Stimulated activated CD4-positive, alpha-beta T cell treated with anti-CD3 and anti-CD28 coated beads, Interleukin-2, amount 100 ng/mL, for 48 hours (primary cell): Measurements from ENCODE around the gene RABGAP1L.
"Not testable (repeated sequence)": the region's sequence is repeated elsewhere in the genome, so short reads cannot be mapped to it uniquely, and the experiment has no call there.

Experiments
- DNase-seq, 2 donors: peaks; one replicate each; pipeline ENCODE4 v3.0.0-alpha.2; 2020

Gene RABGAP1L

DNA sequence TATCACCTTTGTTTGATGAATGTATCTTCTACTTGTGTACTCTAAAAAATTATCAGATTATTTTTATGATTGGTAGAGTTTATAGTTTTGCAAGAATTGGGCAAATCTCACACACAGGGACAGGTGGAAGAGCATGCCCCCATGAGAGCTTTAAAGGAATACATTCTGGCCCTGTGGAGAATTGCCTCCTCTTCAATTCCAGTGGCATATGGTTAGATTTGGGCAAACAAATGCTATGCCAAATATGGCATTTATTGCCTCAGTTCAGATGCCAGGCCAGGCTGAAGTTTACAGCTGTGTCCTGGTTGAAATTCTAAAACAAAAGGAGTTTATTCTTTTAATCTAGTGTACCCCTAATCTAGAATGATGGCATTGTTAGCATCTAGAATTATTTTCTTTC is 678.1 kb downstream of the RABGAP1L start:
- no peak for DNase-seq

DNA sequence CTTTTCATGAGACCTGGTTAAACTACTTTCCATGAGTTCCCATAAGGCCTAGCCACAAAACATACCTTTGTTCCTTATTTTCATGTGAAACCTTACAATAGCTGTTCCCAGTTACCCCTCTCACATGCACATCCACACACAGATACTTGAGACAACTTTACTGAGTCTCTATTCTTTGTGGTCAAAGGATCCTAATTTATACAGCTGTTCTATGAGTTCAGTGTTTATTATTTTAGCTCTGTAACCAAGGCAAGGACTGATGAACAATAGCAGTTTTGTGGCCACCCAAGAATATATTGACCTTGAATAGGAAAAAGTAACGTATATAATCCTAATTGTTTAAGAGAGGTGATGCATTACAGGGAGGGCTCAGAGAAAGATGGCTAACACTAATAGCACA is 679.9 kb downstream of the RABGAP1L start:
- DNase-seq: no peak

DNA sequence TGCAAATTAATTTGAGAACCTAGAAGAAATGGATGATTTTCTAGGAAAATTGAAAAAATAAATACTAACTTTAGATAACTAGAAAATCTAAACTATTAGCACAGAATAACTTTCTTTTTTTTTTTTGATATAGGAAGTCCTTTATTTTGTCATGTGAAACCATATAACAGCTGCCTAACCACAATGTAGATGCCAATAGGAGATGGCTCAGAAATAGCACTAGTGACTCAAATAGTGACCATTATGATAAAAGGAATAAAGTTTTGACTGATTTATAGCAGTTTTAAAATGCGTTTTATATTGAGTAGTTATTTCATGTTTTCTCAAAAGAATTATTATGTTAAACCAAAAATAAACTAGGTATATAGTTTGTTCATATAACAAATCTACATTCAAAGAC is 682.4 kb downstream of the RABGAP1L start:
- no peak for DNase-seq

DNA sequence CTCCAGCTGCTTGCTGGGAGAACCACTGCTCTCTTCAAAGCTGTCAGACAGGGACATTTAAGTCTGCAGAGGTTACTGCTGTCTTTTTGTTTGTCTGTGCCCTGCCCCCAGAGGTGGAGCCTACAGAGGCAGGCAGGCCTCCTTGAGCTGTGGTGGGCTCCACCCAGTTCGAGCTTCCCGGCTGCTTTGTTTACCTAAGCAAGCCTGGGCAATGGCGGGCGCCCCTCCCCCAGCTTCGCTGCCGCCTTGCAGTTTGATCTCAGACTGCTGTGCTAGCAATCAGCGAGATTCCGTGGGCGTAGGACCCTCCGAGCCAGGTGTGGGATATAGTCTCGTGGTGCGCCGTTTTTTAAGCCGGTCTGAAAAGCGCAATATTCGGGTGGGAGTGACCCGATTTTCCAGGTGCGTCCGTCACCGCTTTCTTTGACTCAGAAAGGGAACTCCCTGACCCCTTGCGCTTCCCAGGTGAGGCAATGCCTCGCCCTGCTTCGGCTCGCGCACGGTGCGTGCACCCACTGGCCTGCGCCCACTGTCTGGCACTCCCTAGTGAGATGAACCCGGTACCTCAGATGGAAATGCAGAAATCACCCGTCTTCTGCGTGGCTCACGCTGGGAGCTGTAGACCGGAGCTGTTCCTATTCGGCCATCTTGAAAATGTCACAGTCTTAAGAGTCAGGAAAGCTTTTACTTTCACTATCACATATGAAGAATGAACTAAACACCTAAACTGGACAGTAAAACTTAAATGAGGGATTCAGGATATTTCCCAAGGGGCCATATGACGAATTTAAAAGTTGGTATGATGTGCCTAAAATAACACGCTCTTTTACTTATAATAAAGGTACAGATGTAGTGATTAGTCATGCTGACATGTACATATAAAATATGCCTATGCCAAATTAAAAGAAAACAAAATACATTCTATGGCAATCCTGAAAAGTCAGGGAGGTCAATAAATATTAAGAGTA is 689.6 kb downstream of the RABGAP1L start:
- DNase-seq: not testable (repeated sequence)

DNA sequence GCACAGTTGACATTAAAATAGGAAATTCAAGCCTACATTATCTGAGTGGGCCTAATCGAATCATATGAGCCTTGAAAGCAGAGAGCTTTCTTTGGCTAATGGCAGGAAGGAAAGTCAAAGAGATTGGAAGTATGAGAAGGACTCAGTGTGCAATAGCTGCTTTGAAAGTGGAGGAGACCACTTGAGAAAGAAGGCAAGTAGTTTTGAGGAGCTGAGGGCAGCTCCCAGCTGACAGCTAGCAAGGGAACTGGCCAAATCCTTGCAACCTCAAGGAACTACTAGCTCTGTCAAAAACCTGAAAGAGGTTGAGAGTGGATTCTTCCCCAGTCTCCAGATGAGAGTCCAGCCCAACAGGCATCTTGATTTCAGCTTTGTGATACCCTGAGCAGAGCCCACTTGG is 691.4 kb downstream of the RABGAP1L start:
- DNase-seq: no peak

DNA sequence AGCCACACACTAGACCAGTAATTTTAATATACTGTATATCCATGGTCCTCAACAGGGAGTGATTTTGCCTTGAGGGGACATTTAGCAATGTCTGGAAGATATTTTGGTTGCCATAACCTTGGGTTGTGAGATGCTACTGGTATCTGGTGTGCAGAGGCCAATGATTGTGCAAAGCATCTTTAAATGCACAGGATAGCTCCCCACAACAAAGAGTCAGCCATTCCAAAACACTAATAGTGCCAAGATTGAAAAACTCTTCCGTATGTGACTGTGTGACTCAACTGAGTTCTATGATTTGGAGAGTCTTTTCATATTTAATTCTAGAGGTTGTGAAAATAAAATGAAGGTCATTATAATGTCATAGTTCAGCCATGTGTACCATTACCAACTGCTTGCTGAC is 699.0 kb downstream of the RABGAP1L start:
- no peak for DNase-seq

DNA sequence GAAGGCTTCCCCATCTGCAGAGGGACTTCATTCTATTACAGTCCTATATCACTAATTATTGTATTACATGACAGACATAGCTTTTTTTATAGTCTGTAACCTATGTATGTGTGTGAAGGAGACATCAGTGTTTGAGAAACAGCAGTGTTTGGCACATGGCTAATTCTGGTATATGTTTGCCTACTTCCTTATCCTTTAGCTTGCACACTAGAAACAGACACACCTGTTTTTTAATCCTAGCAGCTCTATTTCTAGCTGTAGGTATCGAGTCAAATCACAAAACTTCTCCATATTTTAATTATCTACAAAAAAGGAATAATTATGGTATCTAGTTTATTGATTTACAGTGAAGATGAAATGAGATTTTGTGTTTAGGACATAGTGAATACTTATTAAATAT is 711.0 kb downstream of the RABGAP1L start:
- DNase-seq: no peak

DNA sequence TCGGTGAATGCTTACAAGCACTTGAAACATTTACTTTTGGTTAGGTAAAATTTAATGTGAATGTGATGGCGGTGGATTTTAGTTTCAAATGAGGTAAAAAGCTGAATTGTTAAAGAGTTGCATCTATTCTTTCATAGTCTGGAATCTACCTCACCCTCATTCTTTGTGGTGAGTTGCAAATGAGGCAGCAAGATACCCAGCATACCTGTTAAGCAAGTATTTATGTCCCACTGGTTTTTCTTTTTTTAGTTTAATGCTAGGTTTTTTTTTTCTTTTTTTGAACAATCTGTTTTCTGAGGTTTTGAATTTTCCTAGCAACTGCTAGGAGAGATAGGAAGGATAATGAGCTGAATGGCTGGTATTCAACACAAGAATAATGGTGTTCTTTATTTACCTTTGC is 712.6 kb downstream of the RABGAP1L start:
- no peak for DNase-seq

DNA sequence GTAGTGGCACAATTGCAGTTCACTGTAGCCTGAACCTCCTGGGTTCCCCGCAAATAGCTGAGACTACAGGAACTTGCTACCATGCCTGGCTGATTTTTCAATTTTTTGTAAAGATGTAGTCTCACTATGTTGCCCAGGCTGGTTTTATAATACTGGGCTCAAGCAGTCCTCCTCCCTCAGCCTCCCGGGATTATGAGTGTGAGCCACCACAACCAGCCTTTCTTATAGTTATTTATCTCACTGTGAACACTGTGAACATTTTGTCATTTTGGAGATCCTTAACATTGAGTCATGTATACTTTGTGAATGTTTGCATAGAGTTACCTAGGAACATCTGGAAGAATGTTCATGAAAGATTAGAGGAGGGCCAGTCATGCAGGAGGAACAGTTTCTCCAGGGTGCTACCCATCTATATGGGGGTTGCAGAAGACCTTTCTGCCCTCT is 713.3 kb downstream of the RABGAP1L start:
- DNase-seq: no peak

DNA sequence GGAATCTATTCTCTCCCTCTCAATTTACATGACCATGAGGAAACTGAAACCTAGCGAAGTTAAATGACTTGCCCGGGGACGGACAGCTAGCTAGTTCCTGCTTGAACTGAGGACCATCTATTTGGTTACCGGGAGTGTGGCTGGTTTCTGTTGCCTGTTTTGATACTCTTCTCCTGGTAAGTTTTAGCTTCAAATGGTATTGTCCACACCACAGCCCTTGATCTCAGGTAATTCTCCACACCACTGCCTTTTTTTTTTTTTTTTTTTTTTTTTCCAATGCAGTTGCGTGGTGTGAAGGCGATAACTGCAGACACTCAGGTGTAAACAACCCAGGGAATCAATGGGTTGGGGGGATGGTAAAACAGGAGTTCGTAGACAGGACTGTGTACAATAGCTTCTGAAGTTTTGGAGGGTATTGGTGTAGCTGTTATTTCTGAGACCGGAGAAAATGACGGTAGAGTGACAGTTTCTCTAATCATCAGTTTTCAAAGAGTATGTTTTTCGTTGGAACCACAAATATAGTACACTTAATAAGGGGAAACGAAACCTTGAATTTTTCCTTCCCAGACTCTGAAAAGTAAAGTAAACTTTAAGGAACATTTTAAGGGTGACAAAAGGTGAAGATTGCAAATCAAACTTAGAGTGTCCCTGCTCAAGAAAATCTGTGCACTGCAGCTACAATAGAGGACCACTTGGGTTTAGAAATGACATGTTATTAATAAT is 715.2 kb downstream of the RABGAP1L start:
- DNase-seq: no peak

DNA sequence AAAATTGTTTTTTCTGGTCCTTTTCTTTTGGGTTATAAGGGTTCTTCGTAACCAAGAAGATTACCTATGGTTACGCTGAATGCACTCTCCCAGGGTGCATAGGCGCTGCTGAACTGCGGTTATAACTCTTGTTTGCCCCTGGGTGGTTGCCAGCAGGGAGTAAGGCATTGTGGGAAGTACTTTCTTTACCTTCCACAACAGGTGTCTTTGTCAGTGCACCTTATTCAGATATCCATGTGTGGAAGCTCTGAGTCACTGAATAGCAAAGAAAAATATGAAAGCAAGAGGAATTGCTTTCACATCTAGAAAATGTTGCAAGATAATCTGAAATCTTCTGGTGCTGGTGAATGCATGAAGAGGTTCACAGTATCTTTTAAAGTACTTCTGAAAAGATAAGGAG is 716.0 kb downstream of the RABGAP1L start:
- DNase-seq: no peak

DNA sequence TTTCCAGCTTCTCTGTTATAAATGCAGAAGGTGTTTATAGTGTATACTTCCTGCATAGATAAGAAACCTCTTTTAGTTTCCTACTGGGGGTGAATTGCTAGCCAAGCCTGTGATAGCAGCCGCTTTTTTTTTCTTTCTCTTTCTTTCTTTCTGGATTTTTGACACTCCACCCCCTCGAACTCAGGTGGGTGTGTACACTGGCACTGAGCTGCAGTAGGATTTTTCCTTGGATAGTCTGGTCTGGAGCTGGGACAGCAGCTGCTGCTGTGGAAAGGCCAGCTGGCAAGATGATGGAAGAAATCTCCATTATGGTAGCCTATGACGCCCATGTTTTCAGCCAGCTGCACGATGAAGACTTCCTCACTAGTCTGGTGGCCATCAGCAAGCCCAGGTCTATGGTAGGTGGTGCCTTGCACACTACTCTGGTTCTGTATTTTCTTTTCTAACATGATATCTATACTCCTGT is 717.9 kb downstream of the RABGAP1L start:
- no peak for DNase-seq

DNA sequence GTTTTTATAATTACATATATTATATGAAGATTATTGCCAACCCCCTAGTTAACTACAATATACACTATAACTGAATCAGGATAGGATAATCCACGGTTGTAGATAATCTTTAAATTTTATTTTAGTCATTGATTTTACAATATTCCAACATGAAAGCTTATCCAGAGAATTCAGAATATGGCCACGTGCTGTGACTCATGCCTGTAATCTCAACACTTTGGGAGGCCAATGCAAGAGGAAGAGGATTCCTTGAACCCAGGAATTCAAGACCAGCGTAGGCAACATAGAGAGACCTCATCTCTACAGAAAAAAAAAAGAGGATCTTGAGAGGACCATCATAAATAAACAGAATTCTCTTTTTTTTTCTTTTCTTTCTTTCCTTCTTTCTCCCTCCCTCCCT is 720.9 kb downstream of the RABGAP1L start:
- no peak for DNase-seq

DNA sequence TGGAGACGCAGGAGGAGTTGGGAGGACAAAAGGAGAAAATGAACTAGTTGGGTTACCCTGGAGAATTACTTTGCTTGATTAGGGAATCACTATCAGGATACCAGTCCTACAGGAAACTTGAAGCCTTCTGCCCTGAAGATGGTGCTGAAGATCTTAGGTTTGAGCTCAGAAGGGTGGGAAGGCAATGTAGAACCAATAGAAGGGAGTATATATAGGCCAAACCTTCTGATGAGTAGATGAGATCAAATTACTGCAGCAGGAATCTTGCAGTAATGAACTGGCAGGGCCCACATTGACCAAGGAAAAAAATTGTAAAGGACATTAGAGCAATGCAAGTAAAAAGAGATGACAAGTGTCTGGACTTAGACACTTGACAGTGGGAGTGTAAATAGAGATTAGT is 724.1 kb downstream of the RABGAP1L start:
- no peak for DNase-seq

DNA sequence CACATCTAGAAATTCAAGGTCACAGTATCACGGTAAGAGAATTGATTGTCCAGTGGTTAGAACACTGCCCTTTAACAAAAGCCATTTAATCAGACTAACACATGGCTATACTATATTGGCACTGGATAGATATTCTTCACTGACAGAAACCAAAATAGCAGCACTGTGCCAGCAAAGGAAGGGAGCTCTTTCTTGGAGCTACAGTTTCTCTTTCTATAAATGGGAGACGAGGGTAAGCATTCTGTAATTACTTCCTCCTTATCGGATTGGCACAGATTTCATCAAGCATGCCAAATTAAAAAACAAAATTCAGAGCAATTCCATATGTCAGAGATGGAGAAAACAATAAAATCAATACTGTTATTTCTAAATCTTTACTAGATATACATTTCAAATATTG is 724.7 kb downstream of the RABGAP1L start:
- no peak for DNase-seq

DNA sequence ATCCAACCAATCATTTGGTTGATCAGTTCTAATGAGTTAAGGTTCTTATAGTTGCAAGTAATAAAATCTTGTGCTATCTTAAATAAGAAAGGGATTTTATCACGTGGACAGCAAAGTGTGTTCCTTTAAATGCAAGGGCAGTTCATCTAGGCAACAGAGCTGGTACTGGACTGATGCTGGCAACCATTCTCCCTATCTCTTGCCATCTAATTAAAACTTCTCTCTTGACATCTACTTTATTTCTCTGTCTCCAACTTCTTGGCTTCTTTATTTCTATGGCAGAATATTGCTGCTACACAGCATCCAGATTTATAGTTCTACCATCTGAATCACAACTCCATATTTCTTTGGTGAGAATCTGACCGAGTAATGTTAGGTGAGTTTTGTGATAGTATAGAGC is 725.2 kb downstream of the RABGAP1L start:
- no peak for DNase-seq

DNA sequence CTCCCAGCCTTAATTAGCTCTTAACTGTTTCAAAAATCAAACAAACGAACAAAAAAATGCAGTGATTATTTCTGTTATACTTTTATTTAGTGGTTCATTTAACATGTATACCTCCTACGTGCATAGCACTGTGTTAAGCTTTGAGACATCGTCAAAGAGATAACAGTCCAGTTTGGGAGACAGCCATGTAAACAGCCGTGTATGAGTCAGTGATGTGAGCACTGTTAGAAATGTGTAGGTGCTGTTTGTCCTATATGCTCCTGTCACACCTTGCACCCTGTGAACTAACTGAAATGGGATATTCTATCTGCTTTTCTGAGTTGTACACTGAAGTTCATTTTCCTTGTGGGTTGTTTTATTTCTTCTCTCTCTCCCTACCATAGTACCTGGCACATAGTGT is 730.7 kb downstream of the RABGAP1L start:
- DNase-seq: no peak

DNA sequence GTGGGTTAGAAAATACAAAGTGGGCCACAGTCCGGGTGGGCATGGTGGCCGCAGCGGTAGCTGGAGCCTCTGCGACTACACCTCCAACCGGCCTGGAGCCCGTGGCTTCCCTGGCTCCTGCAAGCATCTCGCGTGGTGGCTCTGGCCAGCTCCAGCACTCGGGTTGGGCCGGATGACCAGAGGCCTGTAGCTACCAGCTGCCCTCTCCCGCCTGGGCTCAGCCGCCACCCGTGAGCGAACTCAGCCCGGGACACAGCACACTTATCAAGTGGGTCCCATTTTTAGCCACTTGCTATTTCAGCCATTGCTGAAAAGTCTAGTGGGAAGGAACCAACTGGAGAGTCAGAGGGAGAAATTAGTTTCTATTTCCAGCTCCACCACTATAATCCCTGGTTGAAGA is 732.7 kb downstream of the RABGAP1L start:
- no peak for DNase-seq

DNA sequence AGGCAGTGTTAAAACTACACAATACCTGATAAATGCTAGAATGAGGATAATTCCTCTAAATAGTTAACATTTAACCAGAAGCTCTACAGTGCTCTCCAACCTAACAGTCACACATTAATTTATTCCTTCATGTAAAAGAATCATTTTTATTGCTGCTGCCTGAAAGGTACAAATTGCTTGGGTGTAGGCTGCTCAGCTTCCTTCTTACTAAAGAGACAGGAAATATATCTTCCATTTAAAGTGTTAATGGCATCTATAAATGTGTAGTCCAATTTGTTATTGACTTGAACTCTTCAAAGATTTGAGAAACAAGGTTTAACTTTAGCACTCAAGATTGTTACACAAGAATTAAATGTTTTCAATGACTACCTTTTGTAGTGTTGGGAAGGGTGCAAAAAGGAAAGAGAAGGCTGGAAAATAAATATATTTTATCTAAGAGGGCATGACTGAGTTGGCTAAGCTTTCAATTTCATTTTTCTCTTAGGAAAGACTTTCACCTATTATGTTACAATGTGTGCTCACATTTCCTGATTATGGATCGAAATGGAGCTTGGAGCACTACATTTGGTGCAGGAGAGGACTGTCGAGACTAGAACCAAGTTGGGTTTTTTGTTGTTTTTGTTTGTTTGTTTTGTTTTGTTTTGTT is 734.9 kb downstream of the RABGAP1L start:
- DNase-seq: no peak

DNA sequence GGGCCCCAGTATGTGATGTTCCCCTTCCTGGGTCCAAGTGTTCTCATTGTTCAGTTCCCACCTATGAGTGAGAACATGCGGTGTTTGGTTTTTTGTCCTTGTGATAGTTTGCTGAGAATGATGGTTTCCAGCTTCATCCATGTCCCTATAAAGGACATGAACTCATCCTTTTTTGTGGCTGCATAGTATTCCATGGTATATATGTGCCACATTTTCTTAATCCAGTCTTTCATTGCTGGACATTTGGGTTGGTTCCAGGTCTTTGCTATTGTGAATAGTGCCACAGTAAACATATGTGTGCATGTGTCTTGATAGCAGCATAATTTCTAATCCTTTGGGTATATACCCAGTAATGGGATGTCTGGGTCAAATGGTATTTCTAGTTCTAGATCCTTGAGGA is 736.3 kb downstream of the RABGAP1L start:
- not testable (repeated sequence) for DNase-seq

DNA sequence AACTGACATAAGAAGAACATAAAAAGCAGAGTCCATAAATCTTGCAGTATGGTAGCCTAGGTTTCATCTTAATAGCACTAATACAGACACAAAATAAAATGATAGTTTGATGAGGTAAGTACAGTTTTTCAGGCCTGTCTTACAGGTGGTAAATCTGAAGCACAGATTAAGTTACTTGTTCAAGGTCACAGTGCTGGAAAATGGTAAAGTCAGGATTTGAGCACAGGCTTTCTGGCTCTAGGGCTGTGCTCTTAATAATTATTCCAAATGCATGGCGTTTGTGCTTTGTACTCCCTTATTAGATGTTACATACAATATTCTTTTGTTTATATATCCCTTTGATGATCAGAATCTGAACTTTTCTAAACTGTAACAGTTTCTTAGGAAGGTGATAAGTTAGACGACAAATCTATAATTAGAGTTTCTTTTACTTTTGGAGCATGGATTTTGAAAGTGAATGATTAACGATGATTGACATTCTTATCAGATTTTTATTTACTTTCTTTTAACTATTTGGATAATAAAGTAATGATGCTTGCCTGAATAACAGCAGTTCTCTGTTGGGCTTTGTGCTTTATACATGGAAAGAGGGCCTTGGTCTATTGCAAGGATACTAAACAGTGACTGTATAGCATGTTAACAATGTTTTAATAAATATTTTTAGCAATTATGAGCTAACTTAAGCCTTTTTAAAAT is 738.9 kb downstream of the RABGAP1L start:
- no peak for DNase-seq

DNA sequence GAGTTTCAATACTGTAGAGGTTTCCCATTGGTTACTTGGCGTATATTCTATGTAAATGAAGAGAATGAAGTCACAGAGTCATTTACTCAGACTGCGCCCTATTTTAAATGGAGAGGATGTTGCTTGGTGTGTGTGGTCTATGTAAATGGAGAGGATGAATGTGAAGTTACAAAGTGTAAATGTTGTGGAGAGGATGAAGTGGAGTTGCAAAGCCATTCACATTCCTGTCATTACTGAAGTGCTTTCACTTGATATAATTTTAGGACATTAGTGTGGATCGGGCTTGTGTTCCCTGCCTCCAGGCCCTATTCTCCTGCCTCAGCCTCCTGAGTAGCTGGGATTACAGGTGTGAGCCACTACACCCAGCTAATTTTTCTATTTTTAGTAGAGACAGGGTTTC is 741.0 kb downstream of the RABGAP1L start:
- no peak for DNase-seq

DNA sequence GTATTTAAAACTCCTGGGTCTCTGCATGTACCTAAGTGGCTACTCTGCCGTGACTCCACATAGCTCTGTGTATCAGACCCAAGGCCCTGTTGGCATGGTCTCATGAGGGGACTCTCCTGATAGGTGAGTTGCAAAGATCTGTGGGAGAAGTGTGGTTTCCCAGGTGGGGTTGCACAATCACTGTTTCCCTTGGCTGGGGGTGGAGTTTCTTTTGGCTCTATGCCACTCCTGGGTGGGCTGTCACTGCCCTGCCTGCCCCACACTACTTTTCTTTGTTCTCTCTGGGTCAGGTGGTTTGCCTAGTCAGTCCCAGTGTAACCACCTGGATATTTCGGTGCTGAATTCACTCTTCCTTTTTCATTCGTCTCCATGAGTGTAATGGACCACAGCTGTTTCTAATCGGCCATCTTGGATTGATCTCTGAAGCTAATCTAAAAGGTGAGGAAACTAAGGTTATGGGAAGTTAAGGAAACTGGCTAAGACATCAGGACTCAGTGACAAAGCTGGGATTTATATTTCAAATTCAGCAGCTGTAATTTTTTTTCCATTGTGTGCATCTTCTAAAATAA is 743.3 kb downstream of the RABGAP1L start:
- DNase-seq: no peak
